Fibroblast of lung (primary cell): Measurements from ENCODE around the gene KCNT1. TPM values are rescaled to one million over a fixed set of nuclear protein-coding genes. Genes with fewer than 3 reads are reported as not detected.

ENCODE experiments used
- DNase-seq, 2 donors: peaks; one replicate each; pipeline versions ENCODE4 v3.0.0 to v3.0.0-alpha.2; 2010; ENCODE audit warnings: low read depth in 2 of 2
- H2AFZ ChIP-seq: 2 replicates; pipeline ENCODE4 v1.5.1; 2012; ENCODE audit warnings: low read length, control low read depth, inconsistent platforms
- H3K27ac ChIP-seq: 2 replicates; pipeline ENCODE4 v1.5.1; 2011; ENCODE audit warnings: low read length, control low read depth; ENCODE audit not compliant: insufficient read depth
- H3K27me3 ChIP-seq: 2 replicates; pipeline ENCODE4 v1.5.1; 2011; ENCODE audit warnings: mild to moderate bottlenecking, low read length; ENCODE audit not compliant: control insufficient read depth, insufficient read depth
- H3K36me3 ChIP-seq: 2 replicates; pipeline ENCODE4 v1.5.1; 2011; ENCODE audit warnings: low read length; ENCODE audit not compliant: control insufficient read depth, insufficient read depth
- H3K4me1 ChIP-seq: 2 replicates; pipeline ENCODE4 v1.5.1; 2011; ENCODE audit warnings: low read length; ENCODE audit not compliant: control insufficient read depth, insufficient read depth; ENCODE audit errors: extremely low read depth
- H3K4me2 ChIP-seq: 2 replicates; pipeline ENCODE4 v1.5.1; 2011; ENCODE audit warnings: low read length, control low read depth; ENCODE audit not compliant: insufficient read depth; ENCODE audit errors: extremely low read depth
- H3K4me3 ChIP-seq, 4 experiments: fragments of 200-600 bp in 1 of 4; sonication (generic) in 1 of 4; replicated peaks in 1 of 4; 2 replicates each; pipeline ENCODE4 v1.5.1; 2011 to 2016; ENCODE audit warnings: low read length in 4 of 4, low read depth in 3 of 4, mild to moderate bottlenecking in 3 of 4, control low read depth in 2 of 4, inconsistent platforms in 1 of 4, mixed read lengths in 1 of 4; ENCODE audit not compliant: insufficient read depth in 1 of 4; ENCODE audit errors: control extremely low read depth in 1 of 4
- H3K79me2 ChIP-seq: 2 replicates; pipeline ENCODE4 v1.5.1; 2012; ENCODE audit warnings: mild to moderate bottlenecking, low read length, inconsistent platforms; ENCODE audit not compliant: control insufficient read depth, insufficient read depth
- H3K9ac ChIP-seq: 2 replicates; pipeline ENCODE4 v1.5.1; 2011; ENCODE audit warnings: mild to moderate bottlenecking, low read length, control low read depth; ENCODE audit not compliant: insufficient read depth
- H3K9me3 ChIP-seq: 2 replicates; pipeline ENCODE4 v1.5.1; 2012; ENCODE audit warnings: low read depth, low read length; ENCODE audit not compliant: control insufficient read depth, insufficient read depth
- H4K20me1 ChIP-seq: 2 replicates; pipeline ENCODE4 v1.5.1; 2011; ENCODE audit warnings: low read length; ENCODE audit not compliant: control insufficient read depth, insufficient read depth; ENCODE audit errors: extremely low read depth
- CTCF ChIP-seq, 2 donors: IDR thresholded peaks in 1 of 2; conservative IDR thresholded peaks in 1 of 2; 1 replicate in 1 of 2; 2 replicates in 1 of 2; pipeline ENCODE4 v1.5.1; 2011 to 2012; ENCODE audit warnings: low read length in 2 of 2, control low read depth in 1 of 2, inconsistent platforms in 1 of 2, low read depth in 1 of 2, mild to moderate bottlenecking in 1 of 2
- EZH2 ChIP-seq: IDR thresholded peaks from 2 replicates; pipeline ENCODE4 v1.5.1; 2012; ENCODE audit warnings: low read length, control low read depth, mild to moderate bottlenecking; ENCODE audit errors: missing control alignments
- polyA plus RNA-seq, 2 donors: library from polyadenylated mRNA; depleted of rRNA in 1 of 2; stranded (reverse) in 1 of 2; unstranded in 1 of 2; fragments of >200 nt; gene quantifications; 2 replicates each; pipeline ENCODE4 v1.2.1, GENCODE V29; 2011 to 2012; ENCODE audit warnings: missing spikeins in 1 of 2
- total RNA-seq: library from RNA; depleted of rRNA; stranded (reverse); fragments of >200 nt; gene quantifications from 2 replicates; pipeline ENCODE4 v1.2.1, GENCODE V29; 2014

The KCNT1 gene
- total and polyA plus RNA-seq, 2 donors (not counting 1 experiment from before 2014, with no cell fraction given): not detected

GRCh38 chr9:135802876-135803419, 101.0 kb downstream of the KCNT1 start:
- no peak for TF ChIP-seq EZH2
- Histone ChIP-seq H3K36me3 (no peaks in the 10 kb centered on the region), H4K20me1 (no peaks in the 10 kb centered on the region), H3K9ac (no peak overlapping the region), H3K79me2 (no peaks in the 10 kb centered on the region), H3K27me3 (no peaks in the 10 kb centered on the region), H3K4me2 (no peak overlapping the region), H2AFZ (no peak overlapping the region), H3K27ac (no peak overlapping the region), H3K4me1 (peaks cover 2% of the 10 kb centered on the region), H3K9me3 (no peaks in the 10 kb centered on the region), H3K4me3 (no peak overlapping the region)
- DNase-seq: no peak

GRCh38 chr9:135803441-135803840, 101.5 kb downstream of the KCNT1 start:
- no peak overlapping the region for H3K4me3 ChIP-seq
- TF ChIP-seq EZH2 (no peak), CTCF (conservative IDR thresholded peaks at IDR 0.05 in 1 of 2, IDR thresholded peaks at IDR 0.05 in 1 of 2; ENCODE audit: low read depth in 1 of 2, low read length in 2 of 2) (no peak)
- no peaks in the 10 kb centered on the region for H4K20me1 ChIP-seq
- peaks cover 2% of the 10 kb centered on the region for H3K4me1 ChIP-seq
- H3K36me3 ChIP-seq: no peaks in the 10 kb centered on the region
- H3K27ac ChIP-seq: no peak overlapping the region
- H3K9ac ChIP-seq: no peak overlapping the region
- no peaks in the 10 kb centered on the region for H3K79me2 ChIP-seq
- H2AFZ ChIP-seq: no peak overlapping the region
- DNase-seq: no peak
- H3K9me3 ChIP-seq: no peaks in the 10 kb centered on the region
- H3K4me2 ChIP-seq: no peak overlapping the region
- H3K27me3 ChIP-seq: no peaks in the 10 kb centered on the region

GRCh38 chr9:135804581-135805421, 102.8 kb downstream of the KCNT1 start:
- Histone ChIP-seq H3K4me1 (peaks cover 4% of the 10 kb centered on the region), H3K9me3 (no peaks in the 10 kb centered on the region), H3K4me3 (no peak overlapping the region), H3K27me3 (no peaks in the 10 kb centered on the region), H3K27ac (no peak overlapping the region), H3K4me2 (no peak overlapping the region), H3K9ac (no peak overlapping the region), H3K36me3 (no peaks in the 10 kb centered on the region), H3K79me2 (no peaks in the 10 kb centered on the region), H4K20me1 (no peaks in the 10 kb centered on the region), H2AFZ (no peak overlapping the region)
- TF ChIP-seq CTCF (conservative IDR thresholded peaks at IDR 0.05 in 1 of 2, IDR thresholded peaks at IDR 0.05 in 1 of 2; ENCODE audit: low read depth in 1 of 2, low read length in 2 of 2) (no peak), EZH2 (no peak)
- peak; percentile 8 to 50 for DNase-seq
